WERI-Rb-1 (cell line): ENCODE measurements around the gene ACP3.
A peak's percentile ranks its signal among the peaks of the same experiment; 100 is the strongest.

Experiments used
- DNase-seq: peaks from one replicate; pipeline ENCODE4 v3.0.0-alpha.2; 2020
- H3K27ac ChIP-seq: fragments of 250-450 bp; sonication (Bioruptor Pico); 2 replicates; pipeline ENCODE4 v1.5.1; 2020; ENCODE audit warnings: mild to moderate bottlenecking, moderate library complexity
- H3K27me3 ChIP-seq: fragments of 250-450 bp; sonication (Bioruptor Pico); 2 replicates; pipeline ENCODE4 v1.5.1; 2021; ENCODE audit warnings: mild to moderate bottlenecking, low read depth, moderate library complexity; ENCODE audit not compliant: insufficient read depth, severe bottlenecking
- H3K36me3 ChIP-seq: fragments of 250-450 bp; sonication (Bioruptor Pico); 2 replicates; pipeline ENCODE4 v1.5.1; 2020; ENCODE audit warnings: mild to moderate bottlenecking, moderate library complexity
- H3K4me3 ChIP-seq: 2 replicates; pipeline ENCODE4 v1.5.1; 2011; ENCODE audit warnings: low read depth, mild to moderate bottlenecking, control low read depth, low read length
- H3K9me3 ChIP-seq: fragments of 250-450 bp; sonication (Bioruptor Pico); 2 replicates; pipeline ENCODE4 v1.5.1; 2021; ENCODE audit warnings: mild to moderate bottlenecking, moderate library complexity; ENCODE audit not compliant: severe bottlenecking
- CTCF ChIP-seq: IDR thresholded peaks from 2 replicates; pipeline ENCODE4 v1.5.1; 2011; ENCODE audit warnings: low read depth, mild to moderate bottlenecking, control low read depth, inconsistent platforms, low read length

Gene ACP3

GRCh38 chr3:132348531-132348930 lies 31.3 kb downstream of the ACP3 start:
- no peak for TF ChIP-seq CTCF
- H3K36me3 ChIP-seq = no peaks in the 10 kb centered on the region
- H3K9me3 ChIP-seq = no peaks in the 10 kb centered on the region
- H3K27me3 ChIP-seq = no peaks in the 10 kb centered on the region
- no peak overlapping the region for H3K4me3 ChIP-seq
- no peak for DNase-seq
- no peak overlapping the region for H3K27ac ChIP-seq

GRCh38 chr3:132350814-132351213 lies 33.6 kb downstream of the ACP3 start:
- DNase-seq = no peak
- no peaks in the 10 kb centered on the region for H3K36me3 ChIP-seq
- H3K27ac ChIP-seq = no peak overlapping the region
- TF ChIP-seq CTCF = no peak
- no peaks in the 10 kb centered on the region for H3K27me3 ChIP-seq
- H3K9me3 ChIP-seq = no peaks in the 10 kb centered on the region
- no peak overlapping the region for H3K4me3 ChIP-seq

- no peak overlapping the region for H3K27ac ChIP-seq
- no peaks in the 10 kb centered on the region for H3K27me3 ChIP-seq
- no peak for DNase-seq
- no peak overlapping the region for H3K4me3 ChIP-seq
- no peaks in the 10 kb centered on the region for H3K9me3 ChIP-seq
- no peaks in the 10 kb centered on the region for H3K36me3 ChIP-seq
- no peak for TF ChIP-seq CTCF
These were observed 34.1 kb downstream of the ACP3 start for GRCh38 chr3:132351222-132351806.

GRCh38 chr3:132352556-132353143 lies 35.4 kb downstream of the ACP3 start:
- Histone ChIP-seq H3K27ac (no peak overlapping the region), H3K9me3 (no peaks in the 10 kb centered on the region), H3K36me3 (no peaks in the 10 kb centered on the region), H3K27me3 (no peaks in the 10 kb centered on the region), H3K4me3 (no peak overlapping the region)
- peak; percentile 75 for TF ChIP-seq CTCF
- peak; percentile 67 for DNase-seq

- H3K27me3 ChIP-seq = no peaks in the 10 kb centered on the region
- no peak overlapping the region for H3K4me3 ChIP-seq
- TF ChIP-seq CTCF = no peak
- H3K9me3 ChIP-seq = no peaks in the 10 kb centered on the region
- no peaks in the 10 kb centered on the region for H3K36me3 ChIP-seq
- no peak for DNase-seq
- no peak overlapping the region for H3K27ac ChIP-seq
These were observed 37.9 kb downstream of the ACP3 start for GRCh38 chr3:132354916-132355702.
